Measurements from ENCODE around the gene ARRB1.
"Not testable (repeated sequence)": the region's sequence is repeated elsewhere in the genome, so short reads cannot be mapped to it uniquely, and the experiment has no call there.

The ARRB1 gene

GRCh38 chr11:75371949-75372876, 20.8 kb upstream of the ARRB1 start:
- no peak for DNase-seq (ENCODE audit: low spot score)

GRCh38 chr11:75369560-75370255, 18.2 kb upstream of the ARRB1 start:
- DNase-seq (ENCODE audit: low spot score), result no peak

- not testable (repeated sequence) for DNase-seq (ENCODE audit: low spot score)
These were observed 15.4 kb upstream of the ARRB1 start for GRCh38 chr11:75366826-75367225.

GRCh38 chr11:75365711-75366181, 14.3 kb upstream of the ARRB1 start:
- no peak for DNase-seq (ENCODE audit: low spot score)

- DNase-seq (ENCODE audit: low spot score), result not testable (repeated sequence)
These were observed 10.8 kb upstream of the ARRB1 start for GRCh38 chr11:75362285-75362684.

- DNase-seq (ENCODE audit: low spot score), result no peak
These were observed 5.2 kb upstream of the ARRB1 start for GRCh38 chr11:75356613-75357012.

- DNase-seq (ENCODE audit: low spot score), result no peak
These were observed 3.6 kb upstream of the ARRB1 start for GRCh38 chr11:75355051-75355450.

GRCh38 chr11:75352588-75353206, 1.2 kb upstream of the ARRB1 start:
- no peak for DNase-seq (ENCODE audit: low spot score)

GRCh38 chr11:75351791-75352587, 528 bp upstream of the ARRB1 start:
- DNase-seq (ENCODE audit: low spot score), result no peak

GRCh38 chr11:75350743-75351540, 519 bp downstream of the ARRB1 start:
- no peak for DNase-seq (ENCODE audit: low spot score)

GRCh38 chr11:75350122-75350742, 1.2 kb downstream of the ARRB1 start:
- no peak for DNase-seq (ENCODE audit: low spot score)

- no peak for DNase-seq (ENCODE audit: low spot score)
These were observed 1.8 kb downstream of the ARRB1 start for GRCh38 chr11:75349521-75350116.

- DNase-seq (ENCODE audit: low spot score), result no peak
These were observed 3.5 kb downstream of the ARRB1 start for GRCh38 chr11:75347781-75348566.

GRCh38 chr11:75346912-75347647, 4.4 kb downstream of the ARRB1 start:
- no peak for DNase-seq (ENCODE audit: low spot score)

GRCh38 chr11:75346296-75346695, 5.2 kb downstream of the ARRB1 start:
- DNase-seq (ENCODE audit: low spot score), result no peak

GRCh38 chr11:75345455-75346160, 5.9 kb downstream of the ARRB1 start:
- DNase-seq (ENCODE audit: low spot score), result no peak

- DNase-seq (ENCODE audit: low spot score), result no peak
These were observed 6.6 kb downstream of the ARRB1 start for GRCh38 chr11:75344761-75345454.

Measured in globus pallidus (tissue), 1 donor.